HG03159 (cell line): ENCODE data around the gene EHMT1.

Experiments
- ATAC-seq: cut with Tn5 transposase; IDR thresholded peaks from one replicate; pipeline ENCODE4 v1.9.1; 2021; ENCODE audit warnings: mild to moderate bottlenecking, moderate library complexity; ENCODE audit not compliant: unreplicated experiment

EHMT1 gene

DNA sequence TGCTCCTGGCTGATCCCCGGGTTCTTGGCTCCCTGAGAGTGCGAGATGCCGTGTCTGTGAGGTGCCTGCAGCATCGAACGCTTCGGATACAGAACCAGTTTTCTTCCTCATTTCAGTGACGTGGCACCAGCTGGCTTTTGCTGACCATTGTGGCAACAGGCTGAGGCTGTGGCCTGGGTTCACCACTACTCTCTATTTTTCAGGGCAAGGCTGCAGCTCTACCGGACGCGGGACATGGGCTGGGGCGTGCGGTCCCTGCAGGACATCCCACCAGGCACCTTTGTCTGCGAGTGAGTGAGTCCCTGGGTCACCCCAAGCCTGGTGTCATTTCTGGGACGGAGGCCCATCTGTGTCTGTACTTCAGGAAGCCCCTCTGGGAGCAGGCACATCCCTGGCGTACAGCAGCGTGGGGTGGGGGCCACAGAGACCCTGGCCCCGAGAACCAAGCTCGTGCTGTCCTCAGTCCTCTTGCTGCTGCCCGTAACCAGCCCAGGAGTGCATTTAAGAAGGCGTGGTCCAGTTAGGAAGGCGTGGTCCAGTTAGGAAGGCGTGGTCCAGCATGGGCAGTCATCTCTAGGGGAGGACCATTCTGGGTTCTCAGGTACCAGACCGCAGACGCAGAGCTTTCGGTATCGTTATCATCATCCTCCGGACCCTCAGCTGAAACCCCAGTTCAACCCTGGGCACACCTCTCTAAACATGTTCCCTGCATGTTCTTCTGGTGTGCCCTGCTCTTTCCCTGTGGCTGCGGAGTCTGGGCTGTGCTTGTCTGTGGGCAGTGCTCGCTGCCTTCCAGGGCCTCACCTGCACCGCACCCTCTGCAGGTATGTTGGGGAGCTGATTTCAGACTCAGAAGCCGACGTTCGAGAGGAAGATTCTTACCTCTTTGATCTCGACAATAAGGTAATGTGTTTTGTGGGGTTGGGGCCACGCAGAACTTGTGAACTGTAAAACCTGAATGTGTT is 198.7 kb downstream of the EHMT1 start:
- no peak for ATAC-seq

DNA sequence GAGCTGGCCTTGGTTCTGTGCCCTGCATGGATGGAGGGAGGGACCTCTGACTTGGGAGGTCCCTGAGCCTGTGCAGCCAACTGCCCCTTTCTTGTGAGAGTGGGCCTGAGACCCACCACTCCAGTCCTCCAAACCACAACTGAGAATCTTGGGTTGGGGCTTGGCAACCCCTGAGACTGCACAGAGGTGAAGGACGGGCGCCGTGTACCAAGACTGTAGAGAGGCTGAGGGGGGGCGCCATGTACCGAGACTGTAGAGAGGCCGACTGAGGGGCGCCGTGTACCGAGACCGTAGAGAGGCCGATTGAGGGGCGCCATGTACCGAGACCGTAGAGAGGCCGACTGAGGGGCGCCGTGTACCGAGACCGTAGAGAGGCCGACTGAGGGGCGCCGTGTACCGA is 199.5 kb downstream of the EHMT1 start:
- no peak for ATAC-seq

- no peak for ATAC-seq
Observed at GRCh38 chr9:137820161-137820855, 201.5 kb downstream of the EHMT1 start.

DNA sequence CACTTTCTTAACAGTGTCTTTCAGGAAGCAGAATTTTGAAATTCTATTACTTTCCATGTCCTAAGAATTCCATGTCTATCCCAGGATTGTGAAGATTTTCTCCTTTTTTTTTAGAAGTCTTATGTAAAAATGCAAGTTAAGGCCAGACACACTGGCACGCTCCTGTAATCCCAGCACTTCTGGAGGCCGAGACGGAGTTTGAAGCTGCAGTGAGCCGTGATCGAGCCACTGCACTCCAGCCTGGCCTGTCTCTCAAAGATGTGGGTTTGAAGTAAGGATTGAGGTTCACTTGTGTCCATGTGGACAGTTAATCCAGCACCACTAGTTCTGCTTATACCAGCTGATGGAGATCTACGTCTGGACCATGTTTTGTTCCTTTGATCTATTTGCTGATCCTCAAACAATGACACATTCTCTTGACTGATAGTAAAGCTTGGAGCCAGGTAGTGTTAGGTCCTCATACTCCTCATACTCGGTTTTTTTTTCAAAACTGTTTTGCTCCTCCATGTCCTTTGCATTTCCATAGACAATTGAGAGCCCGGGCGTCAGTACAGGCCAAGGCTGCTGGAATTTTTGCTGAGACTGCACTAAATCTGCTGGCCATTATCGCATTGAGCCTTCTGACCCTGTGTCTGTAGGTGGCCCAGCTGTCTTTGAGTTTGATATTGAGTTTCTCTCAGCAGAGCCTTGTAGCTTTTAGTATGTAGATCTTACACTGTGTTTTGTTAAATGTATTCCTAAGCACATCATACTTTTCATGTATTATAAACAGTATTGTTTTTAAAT is 205.4 kb downstream of the EHMT1 start:
- no peak for ATAC-seq

GRCh38 chr9:137825324-137825989 is 206.7 kb downstream of the EHMT1 start:
- ATAC-seq: no peak

DNA sequence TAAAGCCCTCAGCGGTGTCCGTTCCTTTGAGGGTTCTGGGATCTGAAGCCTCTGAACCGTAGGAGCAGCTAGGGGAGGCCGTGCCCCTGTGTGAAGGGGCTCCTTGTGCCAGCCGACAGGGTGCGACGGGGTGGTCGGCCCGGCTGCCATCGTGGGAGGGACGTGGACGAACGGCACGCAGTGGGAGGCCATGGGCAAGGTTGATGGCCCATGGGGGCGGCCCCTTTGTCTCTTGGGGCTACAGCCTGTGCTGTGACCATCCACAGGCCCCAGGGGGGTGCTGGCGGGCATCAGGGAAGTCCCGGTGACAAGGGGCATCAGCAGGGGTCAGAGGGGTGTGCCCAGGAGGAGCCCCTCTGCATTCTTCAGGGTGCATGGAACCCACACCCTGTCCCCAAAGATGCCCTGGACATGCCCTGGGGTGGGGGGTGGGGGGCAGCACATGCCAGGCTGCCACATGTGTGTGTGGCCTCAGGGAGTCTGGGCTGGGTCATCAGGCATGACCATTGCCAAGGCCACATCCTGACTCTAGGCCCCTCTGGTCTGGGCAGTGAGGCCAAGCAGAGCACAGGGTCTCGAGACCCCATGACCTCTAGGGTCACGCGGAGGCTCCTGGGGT is 209.2 kb downstream of the EHMT1 start:
- ATAC-seq: no peak

DNA sequence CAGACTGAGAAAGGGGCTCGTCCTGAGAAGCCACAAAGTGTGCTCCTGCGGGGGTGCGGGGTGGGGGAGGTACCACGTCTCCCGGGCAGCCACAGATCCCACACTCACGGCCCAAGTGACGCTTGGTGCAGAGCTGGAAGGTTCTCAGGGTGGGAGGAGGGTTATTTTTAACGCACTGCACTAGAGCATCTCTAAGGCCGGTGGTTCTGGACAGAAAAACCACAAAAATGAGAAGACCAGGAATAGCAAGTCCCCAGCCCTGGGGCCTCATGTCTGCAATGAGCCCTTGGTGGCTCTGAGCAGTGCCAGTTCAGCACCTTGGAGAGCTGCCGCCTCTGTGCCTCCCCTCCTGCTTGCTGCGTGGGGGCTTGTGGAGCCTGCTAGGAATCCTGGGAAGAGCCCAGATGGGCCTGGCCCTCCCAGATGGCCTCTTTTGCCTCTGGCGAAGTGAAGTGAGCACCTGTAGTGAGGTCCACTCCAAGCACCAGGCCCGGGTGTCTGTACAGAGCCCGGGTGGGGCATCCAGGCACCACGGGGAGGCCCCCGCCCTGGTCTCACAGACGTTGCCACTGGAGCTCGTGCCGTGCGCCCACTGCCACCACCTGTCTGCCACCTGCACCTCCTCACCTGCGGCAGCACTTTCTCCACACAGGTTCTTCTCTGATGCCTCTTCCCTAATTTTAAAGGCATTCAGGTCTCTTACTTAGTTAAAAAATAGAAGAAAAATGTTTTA is 209.9 kb downstream of the EHMT1 start:
- ATAC-seq: no peak

DNA sequence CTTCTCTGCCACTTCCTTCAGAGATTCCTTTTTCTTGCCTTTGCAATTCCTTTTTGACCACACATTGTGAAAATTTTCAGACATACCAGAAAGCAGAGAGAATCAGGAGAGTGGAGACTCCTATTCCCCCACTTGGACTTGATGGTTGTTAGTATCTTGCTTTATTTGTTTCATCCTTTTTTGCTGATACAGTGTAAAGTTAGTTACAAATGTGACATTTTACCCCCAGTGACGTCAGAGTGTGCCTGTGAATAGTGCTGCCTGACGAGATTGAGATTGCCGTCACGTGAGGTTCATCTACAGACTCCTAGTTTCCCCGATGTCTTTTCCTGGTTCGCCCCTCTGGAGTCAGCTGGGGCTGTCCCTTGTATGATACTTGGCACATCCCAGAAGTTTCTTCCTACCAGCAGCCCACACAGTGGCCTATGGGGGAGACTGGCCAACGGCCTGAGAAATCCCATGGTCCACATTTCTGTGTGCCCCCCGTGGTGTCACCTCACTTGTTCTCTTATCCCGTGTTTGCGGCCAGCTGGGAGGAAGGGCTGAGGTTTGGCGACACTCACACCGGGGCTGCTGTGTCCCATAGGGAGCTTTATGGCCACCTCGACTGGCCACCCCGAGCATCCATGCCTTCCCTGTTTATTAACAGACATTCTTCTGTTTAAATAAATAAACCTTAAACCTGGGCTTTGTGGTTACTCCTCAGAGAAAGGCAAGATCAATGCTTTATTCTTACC is 210.6 kb downstream of the EHMT1 start:
- ATAC-seq: no peak

DNA sequence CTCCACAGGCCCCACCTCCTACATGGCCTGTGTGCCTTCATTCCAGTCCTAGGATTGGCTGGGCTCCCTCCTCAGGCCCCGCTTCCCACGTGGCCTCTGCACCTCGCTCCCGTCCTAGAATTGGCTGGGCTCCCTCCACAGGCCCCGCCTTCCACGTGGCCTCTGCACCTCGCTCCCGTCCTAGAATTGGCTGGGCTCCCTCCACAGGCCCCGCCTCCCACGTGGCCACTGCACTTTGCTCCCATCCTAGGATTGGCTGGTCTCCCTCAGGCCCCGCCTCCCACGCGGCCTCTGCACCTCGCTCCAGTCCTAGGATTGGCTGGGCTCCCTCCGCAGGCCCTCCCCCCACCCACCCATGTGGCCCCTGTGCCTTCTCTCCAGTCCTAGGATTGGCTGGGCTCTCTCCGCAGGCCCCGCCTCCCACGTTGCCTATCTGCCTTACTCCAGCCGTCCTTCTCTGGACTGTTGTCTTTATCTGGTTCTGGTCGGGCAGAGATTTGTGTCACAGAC is 213.4 kb downstream of the EHMT1 start:
- no peak for ATAC-seq

- no peak for ATAC-seq
Observed at GRCh38 chr9:137832830-137833590, 214.2 kb downstream of the EHMT1 start.

DNA sequence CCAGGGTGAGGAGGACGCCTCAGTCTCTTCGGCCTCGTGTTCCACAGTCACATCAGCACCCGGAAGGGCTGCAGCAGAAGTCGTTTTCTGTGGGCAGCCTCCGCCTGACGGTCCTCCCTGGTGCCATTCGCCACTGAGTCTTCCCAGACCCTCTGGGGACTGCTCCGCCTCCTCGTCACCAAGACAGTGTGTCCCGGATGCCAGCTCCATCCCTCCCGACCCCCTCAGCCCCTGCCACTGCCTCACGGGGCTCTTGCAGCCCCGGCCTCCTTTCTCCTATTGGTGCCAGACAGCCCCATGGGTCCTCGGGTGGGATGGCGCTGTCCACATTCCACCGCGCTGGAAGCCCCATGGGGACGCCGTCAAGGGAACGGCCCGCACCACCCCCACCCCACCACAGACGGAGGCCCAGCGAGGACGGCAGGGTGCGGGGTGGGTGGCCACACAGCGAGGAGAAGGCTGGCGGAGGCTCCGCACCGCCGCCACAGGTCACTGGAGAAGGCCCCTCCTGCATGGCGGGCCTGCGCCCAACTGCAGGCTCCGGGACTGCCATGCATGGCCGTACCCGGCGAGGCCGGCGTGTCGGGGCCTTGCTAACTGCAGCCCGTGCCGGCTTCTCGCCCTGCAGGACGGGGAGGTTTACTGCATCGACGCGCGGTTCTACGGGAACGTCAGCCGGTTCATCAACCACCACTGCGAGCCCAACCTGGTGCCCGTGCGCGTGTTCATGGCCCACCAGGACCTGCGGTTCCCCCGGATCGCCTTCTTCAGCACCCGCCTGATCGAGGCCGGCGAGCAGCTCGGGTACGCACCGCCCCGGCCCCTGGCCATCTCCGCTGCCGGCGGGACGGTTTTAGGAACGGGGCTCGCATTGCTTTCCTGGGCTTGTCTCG is 215.2 kb downstream of the EHMT1 start:
- no peak for ATAC-seq

GRCh38 chr9:137834846-137835546 is 216.2 kb downstream of the EHMT1 start:
- no peak for ATAC-seq

GRCh38 chr9:137836151-137836830 is 217.5 kb downstream of the EHMT1 start:
- no peak for ATAC-seq

DNA sequence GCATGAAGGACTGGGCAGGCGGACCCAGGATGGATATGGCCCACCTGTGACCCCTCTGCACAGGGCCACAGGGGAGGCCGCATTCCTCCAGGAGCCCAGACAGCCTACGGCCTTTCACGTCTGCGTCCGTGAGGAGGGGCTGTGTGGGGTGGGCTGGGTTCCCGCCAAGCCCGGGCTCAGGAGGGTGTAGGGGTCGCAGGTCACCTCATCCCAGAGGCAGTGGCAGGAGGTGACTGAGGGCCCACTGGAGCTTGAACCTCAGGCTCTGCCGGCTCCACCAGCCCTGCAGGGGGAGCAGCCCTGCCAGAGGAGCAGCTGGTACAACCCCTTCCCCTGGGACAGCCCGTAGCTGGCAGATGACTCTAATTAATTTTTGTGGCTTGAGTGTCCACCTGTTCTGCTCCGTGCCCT is 218.0 kb downstream of the EHMT1 start:
- ATAC-seq: no peak

DNA sequence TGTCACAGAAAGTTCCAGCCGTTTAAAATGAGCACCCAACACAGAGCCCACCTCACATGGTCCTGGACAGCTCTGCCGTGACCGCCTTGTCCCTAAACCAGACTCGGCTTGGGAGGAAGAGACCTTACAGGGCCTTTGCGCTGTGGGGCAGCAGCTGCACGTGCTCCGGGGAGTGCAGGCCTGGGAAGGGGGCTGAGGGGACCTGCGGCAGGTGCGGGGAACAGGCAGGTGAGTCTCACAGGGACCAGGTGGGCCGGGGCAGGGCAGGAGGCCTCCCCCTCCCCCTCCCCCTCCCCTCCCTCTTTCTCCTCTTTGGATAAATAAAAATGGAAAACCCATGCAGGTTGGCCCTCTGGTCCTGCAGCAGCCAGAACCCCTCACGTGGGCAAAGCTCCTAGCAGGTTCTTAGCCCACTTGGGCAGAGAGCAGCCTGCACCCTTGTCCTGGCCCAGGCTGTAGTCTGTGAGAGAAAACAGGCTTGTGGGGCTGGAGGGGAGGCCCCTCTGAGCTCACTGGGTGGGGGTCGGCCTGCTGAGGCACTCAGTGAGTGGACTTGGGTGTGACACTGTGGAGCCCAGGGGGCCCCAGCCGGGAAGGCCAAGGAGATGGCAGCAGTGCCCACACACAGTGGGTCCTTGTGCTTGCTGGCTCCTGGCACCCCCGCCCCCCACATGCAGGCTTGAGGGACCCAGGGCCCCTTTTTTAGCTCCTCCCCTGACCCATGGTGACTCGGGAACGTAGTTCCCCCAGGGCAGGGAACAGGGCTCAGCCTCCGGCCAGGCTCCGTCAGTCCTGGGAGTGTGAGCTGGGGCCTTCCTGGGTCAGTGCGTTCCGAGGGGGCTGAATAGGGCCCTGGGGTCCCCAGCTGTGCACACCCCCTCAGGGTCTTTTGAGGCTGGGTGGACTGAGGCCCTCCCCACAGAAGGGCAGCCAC is 218.8 kb downstream of the EHMT1 start:
- no peak for ATAC-seq
